Naive thymus-derived CD4-positive, alpha-beta T cell (primary cell): ENCODE results near the gene CHAC1. TPM values are rescaled to one million over a fixed set of nuclear protein-coding genes. Genes with fewer than 3 reads are reported as not detected.

Source experiments
- ATAC-seq: fragments of 150-1000 bp; cut with Tn5 transposase; 2 replicates; pipeline ENCODE4 v1.10.0; 2021; ENCODE audit warnings: mild to moderate bottlenecking, moderate library complexity
- CTCF ChIA-PET: fragments of 350-600 bp; sonication (Branson Sonifier 250); formaldehyde crosslinking; loops from one replicate; lab custom pipeline; 2021; ENCODE audit warnings: antibody characterized with exemption; lab: Charles Lee
- POLR2A ChIA-PET: fragments of 350-600 bp; sonication (Branson Sonifier 250); formaldehyde crosslinking; loops from one replicate; lab custom pipeline; 2021; ENCODE audit warnings: antibody characterized with exemption, inconsistent platforms; lab: Charles Lee
- DNase-seq, 9 donors: peaks; one replicate each; pipeline versions ENCODE4 v3.0.0 to v3.0.0-alpha.2; 2020 to 2022; ENCODE audit warnings: mixed read lengths in 1 of 9
- H3K27ac ChIP-seq: one replicate; pipeline ENCODE4 v1.7.0; 2013; ENCODE audit warnings: mild to moderate bottlenecking, low read depth, low read length, moderate library complexity
- H3K27me3 ChIP-seq, 2 donors: one replicate each; pipeline ENCODE4 v1.7.0; 2013; ENCODE audit warnings: low read length in 2 of 2, mild to moderate bottlenecking in 2 of 2, moderate library complexity in 2 of 2; ENCODE audit not compliant: control insufficient read depth in 2 of 2, insufficient read depth in 2 of 2
- H3K36me3 ChIP-seq, 3 experiments: 1 replicate in 2 of 3; 2 replicates in 1 of 3; pipeline ENCODE4 v1.7.0; 2013; ENCODE audit warnings: low read length in 3 of 3, mild to moderate bottlenecking in 3 of 3, moderate library complexity in 1 of 3; ENCODE audit not compliant: insufficient read depth in 3 of 3, control insufficient read depth in 2 of 3
- H3K4me1 ChIP-seq, 2 donors: one replicate each; pipeline ENCODE4 v1.7.0; 2013; ENCODE audit warnings: low read length in 2 of 2, mild to moderate bottlenecking in 2 of 2, moderate library complexity in 1 of 2; ENCODE audit not compliant: control insufficient read depth in 2 of 2, insufficient read depth in 2 of 2
- H3K4me3 ChIP-seq: 2 replicates; pipeline ENCODE4 v1.7.0; 2013; ENCODE audit warnings: mild to moderate bottlenecking, low read length
- H3K9me3 ChIP-seq, 3 experiments: 1 replicate in 2 of 3; 2 replicates in 1 of 3; pipeline ENCODE4 v1.7.0; 2013; ENCODE audit warnings: low read length in 3 of 3; ENCODE audit not compliant: control insufficient read depth in 2 of 3
- H3K27ac Mint-ChIP-seq, 9 donors: one replicate each; pipeline ENCODE4 v1.8.0; 2020 to 2022; ENCODE audit warnings: mixed read lengths in 9 of 9, mild to moderate bottlenecking in 8 of 9, moderate library complexity in 5 of 9, inconsistent platforms in 2 of 9
- H3K27me3 Mint-ChIP-seq, 5 donors: one replicate each; pipeline ENCODE4 v1.8.0; 2021 to 2022; ENCODE audit warnings: mixed read lengths in 5 of 5, mild to moderate bottlenecking in 1 of 5
- H3K36me3 Mint-ChIP-seq, 5 donors: one replicate each; pipeline ENCODE4 v1.8.0; 2020 to 2022; ENCODE audit warnings: mixed read lengths in 5 of 5, mild to moderate bottlenecking in 3 of 5, inconsistent platforms in 1 of 5
- H3K4me1 Mint-ChIP-seq, 7 donors: one replicate each; pipeline ENCODE4 v1.8.0; 2020 to 2022; ENCODE audit warnings: mixed read lengths in 7 of 7, mild to moderate bottlenecking in 3 of 7, inconsistent platforms in 1 of 7
- H3K4me3 Mint-ChIP-seq, 10 donors: one replicate each; pipeline ENCODE4 v1.8.0; 2020 to 2022; ENCODE audit warnings: mild to moderate bottlenecking in 10 of 10, mixed read lengths in 10 of 10, moderate library complexity in 6 of 10, inconsistent platforms in 2 of 10
- H3K9me3 Mint-ChIP-seq, 11 donors: one replicate each; pipeline ENCODE4 v1.8.0; 2020 to 2022; ENCODE audit warnings: mixed read lengths in 11 of 11, mild to moderate bottlenecking in 4 of 11, inconsistent platforms in 1 of 11, moderate library complexity in 1 of 11
- intact Hi-C, 2 donors: fragments of 100-400 bp; cut with micrococcal nuclease; formaldehyde crosslinking; loops; one replicate each; pipeline ENCODE4 v1.15.1; 2023
- polyA plus RNA-seq, 2 donors: library from polyadenylated mRNA; unstranded; fragments of 300-500 nt; fragmentation: Illumina TruSeq; gene quantifications; one replicate each; pipeline ENCODE4 v1.2.3, GENCODE V29; 2021
- total RNA-seq, 6 experiments: library from RNA in 5 of 6; stranded (reverse) in 5 of 6; gene quantifications; 1 replicate in 5 of 6; 2 replicates in 1 of 6; pipeline ENCODE4 v1.2.3 and lab custom pipeline; 2021 to 2026

The CHAC1 gene
- total and polyA plus RNA-seq, 7 experiments from 2014 or later: 0.24 to 5.7 (median 0.86) TPM; not detected in 1

DNA sequence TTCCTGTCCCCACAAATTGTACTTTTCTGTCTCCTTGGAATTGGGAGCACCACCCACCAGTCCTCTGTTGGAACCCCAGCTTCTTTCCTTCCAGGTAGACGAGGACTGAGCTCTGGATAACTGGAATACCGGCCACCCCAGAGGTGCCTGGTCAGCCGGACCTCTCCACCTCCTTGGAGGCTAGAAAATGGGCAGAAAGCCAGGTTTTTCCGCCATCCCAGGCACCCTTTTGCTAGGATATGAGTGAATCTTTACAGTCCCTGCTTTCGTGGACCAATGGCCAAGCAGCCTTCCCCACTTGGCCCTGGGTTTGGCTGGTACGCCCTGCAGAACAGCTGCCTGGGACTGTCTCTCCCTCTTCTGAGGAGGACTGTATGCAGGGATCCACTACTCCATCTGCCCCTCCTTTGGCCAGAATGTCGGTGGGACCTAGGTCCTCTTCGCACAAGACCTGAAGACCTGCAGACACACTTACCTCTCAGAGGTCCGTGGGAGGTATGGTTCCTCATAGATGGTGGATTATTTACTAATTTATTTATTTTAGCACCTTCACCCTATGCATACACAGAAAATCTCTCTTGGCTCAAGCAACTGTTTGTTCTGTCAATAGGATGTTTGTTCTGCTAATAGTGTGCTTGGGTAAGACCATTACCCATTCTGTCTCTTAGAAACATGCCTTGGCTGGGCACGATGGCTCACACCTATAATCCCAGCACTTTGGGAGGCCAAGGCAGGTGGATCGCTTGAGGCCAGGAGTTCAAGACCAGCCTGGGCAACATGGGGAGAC, 8.6 kb upstream of the CHAC1 start:
- no peaks in the 10 kb centered on the region for H3K36me3 ChIP-seq
- POLR2A ChIA-PET: no interaction called here
- H3K9me3 ChIP-seq: no peaks in the 10 kb centered on the region
- H3K27me3 Mint-ChIP-seq: peaks cover 0 to under 1% (median 0%) of the 10 kb centered on the region in 5 donors
- H3K4me3 ChIP-seq: no peak overlapping the region
- DNase-seq (no peak), ATAC-seq (no peak)
- no peaks in the 10 kb centered on the region for H3K27me3 ChIP-seq
- intact Hi-C loops: no loop called here
- H3K9me3 Mint-ChIP-seq: peaks cover 0 to 2% (median 0%) of the 10 kb centered on the region in 11 donors
- CTCF ChIA-PET: no interaction called here
- peaks cover 17 to 44% (median 43%) of the 10 kb centered on the region in 7 donors for H3K4me1 Mint-ChIP-seq
- H3K4me3 Mint-ChIP-seq: peak overlapping the region in 2 of 10 donors; percentile 53 to 79
- peak overlapping the region in 3 of 9 donors; percentile 11 to 78 (median 62) for H3K27ac Mint-ChIP-seq
- H3K27ac ChIP-seq: no peak overlapping the region
- H3K36me3 Mint-ChIP-seq: no peaks in the 10 kb centered on the region
- H3K4me1 ChIP-seq: peaks cover 12 to 27% of the 10 kb centered on the region in 2 donors

- DNase-seq (no peak), ATAC-seq (no peak)
- peaks cover 0 to 2% (median 0%) of the 10 kb centered on the region in 11 donors for H3K9me3 Mint-ChIP-seq
- no peak overlapping the region for H3K4me3 ChIP-seq
- H3K27ac Mint-ChIP-seq: no peak overlapping the region
- H3K4me1 Mint-ChIP-seq: peaks cover 9 to 32% (median 20%) of the 10 kb centered on the region in 7 donors
- no peaks in the 10 kb centered on the region for H3K9me3 ChIP-seq
- no peaks in the 10 kb centered on the region for H3K36me3 ChIP-seq
- CTCF ChIA-PET: interaction anchor here (1.2 kb wide), 1 partner anchor 43 kb away, joined by 3 read pairs; no protein-coding TSS in a partner anchor
- intact Hi-C loops: no loop called here
- peaks cover 10 to 11% of the 10 kb centered on the region in 2 donors for H3K4me1 ChIP-seq
- peaks cover 0 to 4% (median 0%) of the 10 kb centered on the region in 5 donors for H3K27me3 Mint-ChIP-seq
- H3K4me3 Mint-ChIP-seq: no peak overlapping the region
- POLR2A ChIA-PET: interaction anchor here (1.8 kb wide), 1 partner anchor 20 kb away, joined by 4 read pairs; the partner anchor contains the start of gene DLL4
- H3K27ac ChIP-seq: no peak overlapping the region
- no peaks in the 10 kb centered on the region for H3K27me3 ChIP-seq
- no peaks in the 10 kb centered on the region for H3K36me3 Mint-ChIP-seq
Observed at GRCh38 chr15:40948706-40949473, 4.4 kb upstream of the CHAC1 start.

DNA sequence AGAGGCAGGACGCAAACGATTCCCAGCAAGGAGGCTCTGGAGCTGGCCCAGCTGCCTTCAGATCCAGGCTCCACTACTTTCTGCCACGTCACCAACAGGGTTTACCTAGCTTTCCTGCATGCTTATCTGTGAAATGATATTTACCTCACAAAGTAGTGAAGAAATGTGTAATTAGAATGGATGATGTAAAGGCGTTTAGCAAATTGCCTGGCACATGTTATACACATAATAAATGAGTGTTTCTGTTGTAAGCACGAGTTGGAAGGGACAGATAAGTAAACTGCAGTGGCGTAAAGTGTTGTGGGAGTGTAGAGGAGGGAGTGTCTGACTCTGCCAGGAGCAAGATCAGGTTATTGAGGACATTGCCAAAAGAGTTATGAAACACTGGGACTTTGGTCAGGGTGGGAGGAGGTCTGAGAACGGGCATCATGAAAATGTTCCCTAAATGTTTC, 3.5 kb upstream of the CHAC1 start:
- DNase-seq (no peak), ATAC-seq (no peak)
- Mint-ChIP-seq H3K27ac (no peak overlapping the region), H3K36me3 (no peaks in the 10 kb centered on the region), H3K4me3 (no peak overlapping the region), H3K9me3 (peaks cover 0 to 2% (median 0%) of the 10 kb centered on the region in 11 donors), H3K4me1 (peaks cover 7 to 34% (median 21%) of the 10 kb centered on the region in 7 donors), H3K27me3 (peaks cover 0 to 4% (median 0%) of the 10 kb centered on the region in 5 donors)
- Histone ChIP-seq H3K4me3 (no peak overlapping the region), H3K36me3 (no peaks in the 10 kb centered on the region), H3K27ac (no peak overlapping the region), H3K9me3 (no peaks in the 10 kb centered on the region), H3K27me3 (no peaks in the 10 kb centered on the region), H3K4me1 (peaks cover 10 to 14% of the 10 kb centered on the region in 2 donors)
- POLR2A ChIA-PET: interaction anchor here (1.8 kb wide), 1 partner anchor 21 kb away, joined by 4 read pairs; the partner anchor contains the start of gene DLL4
- CTCF ChIA-PET: no interaction called here
- intact Hi-C loops: loop anchor here in 1 of 2 donors (5.0 kb wide), 1 partner anchor 283 kb away; the partner anchor contains the start of genes CHP1 and EXD1

DNA sequence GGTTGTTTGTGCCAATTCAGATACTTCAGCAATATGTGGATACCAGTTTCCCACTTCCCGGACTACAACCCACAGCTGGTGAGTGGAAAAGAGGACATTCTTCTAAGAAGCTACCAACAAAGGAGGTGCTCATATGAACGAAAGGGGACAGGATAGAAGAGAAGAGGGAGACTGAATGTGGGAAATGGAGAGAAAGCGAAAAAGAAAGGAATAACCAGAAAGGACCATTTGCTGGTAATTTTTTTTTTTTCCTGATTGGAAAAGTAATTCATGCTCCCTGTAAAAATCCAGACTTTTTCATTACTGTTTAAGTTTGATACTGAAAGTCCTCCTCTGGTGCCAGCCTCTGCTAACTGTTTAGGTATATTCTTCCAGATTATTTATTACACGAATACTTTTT, 1.5 kb upstream of the CHAC1 start:
- Mint-ChIP-seq H3K4me3 (peak overlapping the region; percentile 33 to 95 (median 82)), H3K27ac (peak overlapping the region in 1 of 9 donors; percentile 66), H3K36me3 (peaks cover 0 to 6% (median 0%) of the 10 kb centered on the region in 5 donors), H3K4me1 (peaks cover 7 to 34% (median 19%) of the 10 kb centered on the region in 7 donors), H3K9me3 (peaks cover 0 to 2% (median 0%) of the 10 kb centered on the region in 11 donors), H3K27me3 (peaks cover 0 to 4% (median 0%) of the 10 kb centered on the region in 5 donors)
- Histone ChIP-seq H3K4me1 (peaks cover 10 to 14% of the 10 kb centered on the region in 2 donors), H3K4me3 (no peak overlapping the region), H3K27me3 (no peaks in the 10 kb centered on the region), H3K27ac (no peak overlapping the region), H3K9me3 (no peaks in the 10 kb centered on the region), H3K36me3 (no peaks in the 10 kb centered on the region)
- ATAC-seq: no peak
- no peak for DNase-seq
- CTCF ChIA-PET: interaction anchor here (0.7 to 2.1 kb wide), 3 partner anchors 10 to 48 kb away, joined by 3 to 10 read pairs (median 3); no protein-coding TSS in a partner anchor
- POLR2A ChIA-PET: interaction anchor here (0.7 to 3.9 kb wide), 5 partner anchors 10 to 164 kb away, joined by 3 to 34 read pairs (median 3); partner anchors contain the start of gene INO80
- intact Hi-C loops: loop anchor here (2.0 to 5.0 kb wide), 4 partner anchors 13 to 709 kb away; partner anchors contain the start of genes CHP1 (in 1 of the 2), EXD1 (in 1 of the 2), MGA (in 1 of the 2) and NUSAP1 (in 1 of the 2)

DNA sequence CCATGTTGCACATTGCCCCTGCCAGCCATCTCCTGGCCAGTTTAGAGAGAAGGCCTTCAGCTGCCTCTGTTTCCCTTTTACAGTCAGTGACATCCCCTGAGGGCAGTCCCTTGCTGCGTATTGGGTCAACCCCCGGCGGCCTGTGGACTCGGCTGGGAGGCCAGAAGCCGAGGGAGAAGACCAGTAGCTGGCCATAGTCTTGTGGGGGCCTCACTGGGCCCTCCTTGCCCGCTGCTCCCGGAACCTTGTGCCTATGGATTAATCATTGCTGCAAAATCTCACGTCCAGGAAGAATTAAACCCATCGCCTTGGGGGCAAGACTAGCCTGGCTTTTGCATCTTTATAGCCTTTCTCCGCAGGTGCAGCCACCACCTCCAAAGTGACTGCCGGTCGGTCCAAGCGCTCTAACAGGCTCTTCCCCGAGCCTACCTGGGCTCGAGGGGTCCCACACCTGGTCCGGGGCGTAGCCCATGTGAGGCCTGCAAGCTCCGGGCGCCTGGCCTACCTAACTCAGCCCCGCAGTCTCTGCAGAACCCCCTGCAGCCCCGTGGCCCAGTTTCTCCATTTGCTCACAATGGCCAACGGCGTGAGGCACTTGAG, 870 bp upstream of the CHAC1 start:
- peaks cover 0 to 4% (median 0%) of the 10 kb centered on the region in 5 donors for H3K27me3 Mint-ChIP-seq
- no peaks in the 10 kb centered on the region for H3K27me3 ChIP-seq
- intact Hi-C loops: loop anchor here (2.0 to 5.0 kb wide), 4 partner anchors 14 to 708 kb away; partner anchors contain the start of genes CHP1 (in 1 of the 2), EXD1 (in 1 of the 2), MGA (in 1 of the 2) and NUSAP1 (in 1 of the 2)
- peaks cover 0 to 2% (median 0%) of the 10 kb centered on the region in 11 donors for H3K9me3 Mint-ChIP-seq
- ChIA-PET CTCF (interaction anchor here (0.7 to 2.1 kb wide), 4 partner anchors 11 to 58 kb away, joined by 3 to 10 read pairs (median 4); partner anchors contain the start of gene VPS18), POLR2A (interaction anchor here (0.8 to 3.9 kb wide), 6 partner anchors 10 to 279 kb away, joined by 3 to 34 read pairs (median 3); partner anchors contain the start of genes CHP1 and INO80)
- H3K27ac ChIP-seq: peak overlapping the region; percentile 74
- ATAC-seq (no peak), DNase-seq (no peak)
- peaks cover 10 to 14% of the 10 kb centered on the region in 2 donors for H3K4me1 ChIP-seq
- H3K4me3 ChIP-seq: peak overlapping the region; percentile 68
- H3K36me3 Mint-ChIP-seq: peaks cover 0 to 6% (median 0%) of the 10 kb centered on the region in 5 donors
- peak overlapping the region in 7 of 9 donors; percentile 27 to 90 (median 63) for H3K27ac Mint-ChIP-seq
- H3K4me1 Mint-ChIP-seq: peaks cover 7 to 34% (median 19%) of the 10 kb centered on the region in 7 donors
- peak overlapping the region; percentile 78 to 96 (median 93) for H3K4me3 Mint-ChIP-seq
- no peaks in the 10 kb centered on the region for H3K36me3 ChIP-seq
- H3K9me3 ChIP-seq: no peaks in the 10 kb centered on the region
